ENCODE results near the gene PAK2.
"Not testable (repeated sequence)": the region's sequence is repeated elsewhere in the genome, so short reads cannot be mapped to it uniquely, and the experiment has no call there.

Gene PAK2

GRCh38 chr3:196788528-196788927 is 48.9 kb downstream of the PAK2 start:
- no peak for DNase-seq

- DNase-seq = no peak
Measured at GRCh38 chr3:196789885-196790359, 50.3 kb downstream of the PAK2 start.

- no peak for DNase-seq
Measured at GRCh38 chr3:196790636-196791035, 51.0 kb downstream of the PAK2 start.

- no peak for DNase-seq
Measured at GRCh38 chr3:196792771-196793170, 53.1 kb downstream of the PAK2 start.

GRCh38 chr3:196793246-196793645 is 53.6 kb downstream of the PAK2 start:
- DNase-seq = no peak

- DNase-seq = no peak
Measured at GRCh38 chr3:196794467-196794866, 54.8 kb downstream of the PAK2 start.

GRCh38 chr3:196796317-196796716 is 56.7 kb downstream of the PAK2 start:
- DNase-seq = no peak

- no peak for DNase-seq
Measured at GRCh38 chr3:196800742-196801434, 61.2 kb downstream of the PAK2 start.

- no peak for DNase-seq
Measured at GRCh38 chr3:196803891-196804468, 64.3 kb downstream of the PAK2 start.

GRCh38 chr3:196804773-196805172 is 65.1 kb downstream of the PAK2 start:
- DNase-seq = no peak

GRCh38 chr3:196810963-196811581 is 71.4 kb downstream of the PAK2 start:
- DNase-seq = no peak

- DNase-seq = no peak
Measured at GRCh38 chr3:196812853-196813252, 73.2 kb downstream of the PAK2 start.

GRCh38 chr3:196813903-196814302 is 74.2 kb downstream of the PAK2 start:
- no peak for DNase-seq

GRCh38 chr3:196821806-196822355 is 82.2 kb downstream of the PAK2 start:
- DNase-seq = no peak

GRCh38 chr3:196829651-196830050 is 90.0 kb downstream of the PAK2 start:
- DNase-seq = not testable (repeated sequence)

- DNase-seq = no peak
Measured at GRCh38 chr3:196835086-196835485, 95.4 kb downstream of the PAK2 start.

- not testable (repeated sequence) for DNase-seq
Measured at GRCh38 chr3:196836626-196837025, 97.0 kb downstream of the PAK2 start.

GRCh38 chr3:196837819-196838420 is 98.3 kb downstream of the PAK2 start:
- no peak for DNase-seq

GRCh38 chr3:196839351-196839750 is 99.7 kb downstream of the PAK2 start:
- DNase-seq = not testable (repeated sequence)

- DNase-seq = no peak
Measured at GRCh38 chr3:196842567-196843434, 103.1 kb downstream of the PAK2 start.

GRCh38 chr3:196843435-196844110 is 103.9 kb downstream of the PAK2 start:
- DNase-seq = no peak
